T-cell (primary cell): ENCODE data around the gene PXDN. TPM values are rescaled to one million over a fixed set of nuclear protein-coding genes. Genes with fewer than 3 reads are reported as not detected.
"Not testable (repeated sequence)": the region's sequence is repeated elsewhere in the genome, so short reads cannot be mapped to it uniquely, and the experiment has no call there.

Source experiments
- ATAC-seq, 4 experiments: fragments of 200-7000 bp in 3 of 4; fragments of 150-1000 bp in 1 of 4; cut with Tn5 transposase; replicated peaks in 1 of 4; 1 replicate in 3 of 4; 2 replicates in 1 of 4; pipeline ENCODE4 v1.10.0; 2021; ENCODE audit warnings: moderate library complexity in 3 of 4, mild to moderate bottlenecking in 2 of 4, moderate number of reproducible peaks in 1 of 4
- CTCF ChIA-PET, 2 donors: fragments of 300-600 bp; sonication (Branson Sonifier 250); formaldehyde crosslinking; loops; one replicate each; lab custom pipeline; 2022; ENCODE audit warnings: antibody characterized with exemption in 2 of 2; lab: Charles Lee
- POLR2A ChIA-PET, 2 donors: fragments of 300-600 bp; sonication (Branson Sonifier 250); formaldehyde crosslinking; loops; one replicate each; lab custom pipeline; 2022; ENCODE audit warnings: antibody characterized with exemption in 2 of 2; lab: Charles Lee
- DNase-seq, 35 experiments: peaks; one replicate each; pipeline versions ENCODE4 v3.0.0 to v3.0.0-alpha.2; 2013 to 2023
- H3K27ac ChIP-seq: one replicate; pipeline ENCODE4 v1.5.1; 2013; ENCODE audit warnings: low read length
- H3K27me3 ChIP-seq, 2 experiments: replicated peaks in 1 of 2; 1 replicate in 1 of 2; 2 replicates in 1 of 2; pipeline versions ENCODE4 v1.6.1 to v1.7.0; 2013; ENCODE audit warnings: low read length in 1 of 2, mixed read lengths in 1 of 2; ENCODE audit not compliant: control insufficient read depth in 2 of 2, insufficient read depth in 2 of 2; ENCODE audit errors: extremely low read depth in 1 of 2
- H3K36me3 ChIP-seq, 2 donors: 1 replicate in 1 of 2; 2 replicates in 1 of 2; pipeline versions ENCODE4 v1.6.1 to v1.7.0; 2013; ENCODE audit warnings: low read length in 1 of 2; ENCODE audit not compliant: control insufficient read depth in 2 of 2, insufficient read depth in 1 of 2; ENCODE audit errors: extremely low read depth in 1 of 2
- H3K4me1 ChIP-seq, 2 experiments: 1 replicate in 1 of 2; 2 replicates in 1 of 2; pipeline versions ENCODE4 v1.6.1 to v1.7.0; 2013; ENCODE audit warnings: low read length in 2 of 2, mixed read lengths in 1 of 2; ENCODE audit not compliant: insufficient read depth in 2 of 2, control insufficient read depth in 1 of 2; ENCODE audit errors: extremely low read depth in 1 of 2
- H3K4me3 ChIP-seq, 2 donors: 1 replicate in 1 of 2; 2 replicates in 1 of 2; pipeline versions ENCODE4 v1.5.1 to v1.7.0; 2013; ENCODE audit warnings: mild to moderate bottlenecking in 2 of 2, low read length in 1 of 2, moderate library complexity in 1 of 2; ENCODE audit not compliant: control insufficient read depth in 1 of 2; ENCODE audit errors: extremely low read depth in 1 of 2
- H3K9me3 ChIP-seq: 2 replicates; pipeline ENCODE4 v1.7.0; 2013
- H3K27ac Mint-ChIP-seq, 2 donors: one replicate each; pipeline ENCODE4 v1.8.0; 2020 to 2021; ENCODE audit warnings: mild to moderate bottlenecking in 2 of 2, mixed read lengths in 2 of 2
- H3K27me3 Mint-ChIP-seq, 2 donors: one replicate each; pipeline ENCODE4 v1.8.0; 2021 to 2022; ENCODE audit warnings: mixed read lengths in 2 of 2
- H3K36me3 Mint-ChIP-seq: one replicate; pipeline ENCODE4 v1.8.0; 2021; ENCODE audit warnings: mixed read lengths
- H3K4me1 Mint-ChIP-seq, 3 donors: one replicate each; pipeline ENCODE4 v1.8.0; 2020 to 2022; ENCODE audit warnings: mixed read lengths in 3 of 3, mild to moderate bottlenecking in 1 of 3
- H3K4me3 Mint-ChIP-seq, 3 donors: one replicate each; pipeline ENCODE4 v1.8.0; 2020 to 2022; ENCODE audit warnings: mild to moderate bottlenecking in 3 of 3, mixed read lengths in 3 of 3, moderate library complexity in 3 of 3
- H3K9me3 Mint-ChIP-seq, 3 donors: one replicate each; pipeline ENCODE4 v1.8.0; 2020 to 2022; ENCODE audit warnings: mixed read lengths in 3 of 3
- WGBS: methylation state at CpG from one replicate; pipeline ENCODE4 v1.1.5; 2013; ENCODE audit warnings: missing lambda C conversion rate; ENCODE audit not compliant: insufficient coverage; 5-methylcytosine and 5-hydroxymethylcytosine counted together
- total RNA-seq, 35 experiments: library from RNA in 6 of 35; stranded (reverse) in 6 of 35; fragments of 120-200 nt in 1 of 35; gene quantifications; one replicate each; pipeline versions ENCODE4 v1.2.1 to v1.2.4 and lab custom pipeline; 2013 to 2026

Gene PXDN
- total RNA-seq, 5 donors from 2014 or later (not counting 1 experiment from before 2014, with no cell fraction given): 0.21 to 5.4 (median 1.3) TPM

- H3K4me3 ChIP-seq: no peak overlapping the region
- 86% methylated on average over 11 of the region's 16 CpGs for WGBS
- no peaks in the 10 kb centered on the region for H3K4me1 ChIP-seq
- H3K27ac ChIP-seq: no peak overlapping the region
- Mint-ChIP-seq H3K36me3 (no peaks in the 10 kb centered on the region), H3K27ac (no peak overlapping the region), H3K27me3 (peaks cover 0 to 7% of the 10 kb centered on the region in 2 donors), H3K9me3 (peaks cover 0 to 12% (median 6%) of the 10 kb centered on the region in 3 donors), H3K4me1 (no peaks in the 10 kb centered on the region), H3K4me3 (no peak overlapping the region)
- CTCF ChIA-PET: no interaction called here
- no peaks in the 10 kb centered on the region for H3K36me3 ChIP-seq
- no peak for ATAC-seq
- no peaks in the 10 kb centered on the region for H3K9me3 ChIP-seq
- no peak for DNase-seq
- POLR2A ChIA-PET: no interaction called here
- peaks cover 0 to 16% of the 10 kb centered on the region in 2 experiments for H3K27me3 ChIP-seq
Observed at GRCh38 chr2:1721706-1722646, 22.3 kb downstream of the PXDN start.

GRCh38 chr2:1718339-1719220, 25.7 kb downstream of the PXDN start:
- H3K4me1 Mint-ChIP-seq: no peaks in the 10 kb centered on the region
- ChIA-PET CTCF (no interaction called here), POLR2A (no interaction called here)
- no peak for DNase-seq
- H3K4me1 ChIP-seq: no peaks in the 10 kb centered on the region
- peaks cover 0 to 25% of the 10 kb centered on the region in 2 experiments for H3K27me3 ChIP-seq
- H3K27ac Mint-ChIP-seq: no peak overlapping the region
- H3K4me3 Mint-ChIP-seq: no peak overlapping the region
- H3K4me3 ChIP-seq: no peak overlapping the region
- no peaks in the 10 kb centered on the region for H3K36me3 ChIP-seq
- peaks cover 7 to 11% of the 10 kb centered on the region in 2 donors for H3K27me3 Mint-ChIP-seq
- no peaks in the 10 kb centered on the region for H3K36me3 Mint-ChIP-seq
- H3K9me3 Mint-ChIP-seq: peaks cover 0 to 12% (median 6%) of the 10 kb centered on the region in 3 donors
- WGBS: 89% methylated on average over 23 of the region's 23 CpGs
- H3K9me3 ChIP-seq: no peaks in the 10 kb centered on the region
- peak in 1 of 4 experiments; percentile 19 for ATAC-seq
- no peak overlapping the region for H3K27ac ChIP-seq

- Histone ChIP-seq H3K4me1 (no peaks in the 10 kb centered on the region), H3K27ac (no peak overlapping the region), H3K9me3 (no peaks in the 10 kb centered on the region), H3K4me3 (no peak overlapping the region), H3K27me3 (peaks cover 0 to 29% of the 10 kb centered on the region in 2 experiments), H3K36me3 (no peaks in the 10 kb centered on the region)
- Mint-ChIP-seq H3K27me3 (peaks cover 7 to 14% of the 10 kb centered on the region in 2 donors), H3K4me1 (no peaks in the 10 kb centered on the region), H3K27ac (no peak overlapping the region), H3K4me3 (no peak overlapping the region), H3K36me3 (no peaks in the 10 kb centered on the region), H3K9me3 (peaks cover 0 to 12% (median 6%) of the 10 kb centered on the region in 3 donors)
- ATAC-seq (no peak), DNase-seq (no peak)
- POLR2A ChIA-PET: no interaction called here
- CTCF ChIA-PET: no interaction called here
- WGBS: 96% methylated on average over 7 of the region's 9 CpGs
Observed at GRCh38 chr2:1717113-1717512, 27.2 kb downstream of the PXDN start.

GRCh38 chr2:1716441-1716840, 27.9 kb downstream of the PXDN start:
- Mint-ChIP-seq H3K4me3 (no peak overlapping the region), H3K36me3 (no peaks in the 10 kb centered on the region)
- CTCF ChIA-PET: no interaction called here

GRCh38 chr2:1716014-1716305, 28.4 kb downstream of the PXDN start:
- CTCF ChIA-PET, H3K27ac ChIP-seq: not testable (repeated sequence)
- peaks cover 7 to 14% of the 10 kb centered on the region in 2 donors for H3K27me3 Mint-ChIP-seq

More at GRCh38 chr2:1716441-1716840, 27.9 kb downstream of the PXDN start:
- Mint-ChIP-seq H3K27me3 (peaks cover 7 to 14% of the 10 kb centered on the region in 2 donors), H3K4me1 (no peaks in the 10 kb centered on the region), H3K9me3 (peaks cover 0 to 12% (median 6%) of the 10 kb centered on the region in 3 donors), H3K27ac (no peak overlapping the region)
- WGBS: 86% methylated on average over 7 of the region's 9 CpGs
- Histone ChIP-seq H3K36me3 (no peaks in the 10 kb centered on the region), H3K4me1 (no peaks in the 10 kb centered on the region), H3K27ac (no peak overlapping the region), H3K4me3 (no peak overlapping the region), H3K9me3 (no peaks in the 10 kb centered on the region), H3K27me3 (peaks cover 0 to 29% of the 10 kb centered on the region in 2 experiments)
- POLR2A ChIA-PET: no interaction called here
- DNase-seq (no peak), ATAC-seq (no peak)

More at GRCh38 chr2:1716014-1716305, 28.4 kb downstream of the PXDN start:
- H3K27me3 ChIP-seq: peaks cover 0 to 28% of the 10 kb centered on the region in 2 experiments
- POLR2A ChIA-PET, H3K36me3 ChIP-seq, DNase-seq, H3K27ac Mint-ChIP-seq, ATAC-seq, H3K36me3 Mint-ChIP-seq, H3K4me1 ChIP-seq, H3K4me1 Mint-ChIP-seq, H3K4me3 Mint-ChIP-seq, H3K4me3 ChIP-seq, H3K9me3 ChIP-seq: not testable (repeated sequence)
- H3K9me3 Mint-ChIP-seq: peaks cover 0 to 12% (median 6%) of the 10 kb centered on the region in 3 donors
- 90% methylated on average over 2 of the region's 2 CpGs for WGBS
